Mesendoderm (in vitro differentiated cells): ENCODE measurements around the gene TIAM1.

ENCODE experiments used
- DNase-seq: peaks from one replicate; pipeline ENCODE4 v3.0.0; 2013
- H2AK5ac ChIP-seq: 2 replicates; pipeline ENCODE4 v1.6.1; 2013; ENCODE audit warnings: low read length, inconsistent platforms
- H2BK120ac ChIP-seq: 2 replicates; pipeline ENCODE4 v1.6.1; 2013; ENCODE audit warnings: low read depth, mild to moderate bottlenecking, low read length, moderate library complexity, mixed read lengths
- H2BK15ac ChIP-seq: replicated peaks from 2 replicates; pipeline ENCODE4 v1.6.1; 2013; ENCODE audit warnings: low read depth, mild to moderate bottlenecking, moderate library complexity
- H2BK5ac ChIP-seq: 2 replicates; pipeline ENCODE4 v1.6.1; 2013; ENCODE audit warnings: low read length, inconsistent platforms
- H3K18ac ChIP-seq: 2 replicates; pipeline ENCODE4 v1.6.1; 2013; ENCODE audit warnings: mild to moderate bottlenecking, low read length, mixed read lengths
- H3K23ac ChIP-seq: one replicate; pipeline ENCODE4 v1.6.1; 2013; ENCODE audit warnings: low read length
- H3K27ac ChIP-seq: 2 replicates; pipeline ENCODE4 v1.5.1; 2013; ENCODE audit warnings: low read depth, mild to moderate bottlenecking, inconsistent platforms, low read length, moderate library complexity
- H3K27me3 ChIP-seq: 2 replicates; pipeline ENCODE4 v1.6.1; 2013; ENCODE audit warnings: low read length, control low read depth, mild to moderate bottlenecking, inconsistent platforms; ENCODE audit not compliant: insufficient read depth, poor library complexity
- H3K36me3 ChIP-seq: 2 replicates; pipeline ENCODE4 v1.6.1; 2013; ENCODE audit warnings: low read length, inconsistent platforms; ENCODE audit not compliant: control insufficient read depth, insufficient read depth
- H3K4ac ChIP-seq: one replicate; pipeline ENCODE4 v1.6.1; 2013; ENCODE audit warnings: low read depth, mild to moderate bottlenecking, low read length, moderate library complexity
- H3K4me1 ChIP-seq: 2 replicates; pipeline ENCODE4 v1.6.1; 2013; ENCODE audit warnings: low read depth, low read length, inconsistent platforms; ENCODE audit not compliant: control insufficient read depth
- H3K4me2 ChIP-seq: 2 replicates; pipeline ENCODE4 v1.6.1; 2013; ENCODE audit warnings: low read length
- H3K4me3 ChIP-seq: 2 replicates; pipeline ENCODE4 v1.5.1; 2013; ENCODE audit warnings: mild to moderate bottlenecking, low read length
- H3K56ac ChIP-seq: one replicate; pipeline ENCODE4 v1.6.1; 2013; ENCODE audit warnings: low read length
- H3K79me1 ChIP-seq: 2 replicates; pipeline ENCODE4 v1.6.1; 2013; ENCODE audit warnings: low read length, inconsistent platforms
- H3K79me2 ChIP-seq: 2 replicates; pipeline ENCODE4 v1.6.1; 2013; ENCODE audit warnings: mild to moderate bottlenecking, low read length; ENCODE audit not compliant: control insufficient read depth, insufficient read depth
- H3K9ac ChIP-seq: 2 replicates; pipeline ENCODE4 v1.6.1; 2013; ENCODE audit warnings: low read length, inconsistent platforms
- H4K5ac ChIP-seq: one replicate; pipeline ENCODE4 v1.6.1; 2013; ENCODE audit warnings: low read length
- H4K8ac ChIP-seq: one replicate; pipeline ENCODE4 v1.6.1; 2013; ENCODE audit warnings: low read depth, mild to moderate bottlenecking, control low read depth, low read length, moderate library complexity
- WGBS: extraction: QIAGEN DNeasy Blood & Tissue Kit; methylation state at CpG from one replicate; pipeline ENCODE4 v1.1.7; 2013; ENCODE audit warnings: low lambda C conversion rate, missing lambda C conversion rate; ENCODE audit not compliant: insufficient coverage; ENCODE audit errors: extremely low coverage; 5-methylcytosine and 5-hydroxymethylcytosine counted together

TIAM1 gene

GRCh38 chr21:31092832-31093625 is 251.0 kb downstream of the TIAM1 start:
- Histone ChIP-seq H3K4ac (no peak overlapping the region), H4K8ac (no peak overlapping the region), H2BK5ac (no peak overlapping the region), H3K27ac (no peak overlapping the region), H2BK15ac (no peak overlapping the region), H3K36me3 (no peaks in the 10 kb centered on the region), H2BK120ac (no peak overlapping the region), H3K23ac (no peak overlapping the region), H3K27me3 (no peaks in the 10 kb centered on the region), H3K79me1 (no peaks in the 10 kb centered on the region), H3K79me2 (no peaks in the 10 kb centered on the region), H3K4me3 (no peak overlapping the region), H2AK5ac (no peak overlapping the region), H3K4me1 (no peaks in the 10 kb centered on the region), H3K4me2 (no peak overlapping the region), H3K56ac (no peak overlapping the region), H3K18ac (no peak overlapping the region), H3K9ac (no peak overlapping the region), H4K5ac (no peak overlapping the region)
- DNase-seq = no peak
- no CpG with 5 or more reads among the region's 7 CpGs for WGBS

GRCh38 chr21:31090376-31090775 is 253.7 kb downstream of the TIAM1 start:
- Histone ChIP-seq H3K4me2 (no peak overlapping the region), H3K56ac (no peak overlapping the region), H3K18ac (no peak overlapping the region), H3K9ac (no peak overlapping the region), H3K4ac (no peak overlapping the region), H2BK120ac (no peak overlapping the region), H3K4me1 (no peaks in the 10 kb centered on the region), H3K79me1 (no peaks in the 10 kb centered on the region), H3K36me3 (no peaks in the 10 kb centered on the region), H3K23ac (no peak overlapping the region), H3K27ac (no peak overlapping the region), H2AK5ac (no peak overlapping the region), H3K79me2 (no peaks in the 10 kb centered on the region), H2BK15ac (no peak overlapping the region), H3K27me3 (no peaks in the 10 kb centered on the region), H4K8ac (no peak overlapping the region), H3K4me3 (no peak overlapping the region), H2BK5ac (no peak overlapping the region), H4K5ac (no peak overlapping the region)
- no peak for DNase-seq

GRCh38 chr21:31088474-31088751 is 255.6 kb downstream of the TIAM1 start:
- DNase-seq = no peak
- Histone ChIP-seq H2BK120ac (no peak overlapping the region), H3K4me3 (no peak overlapping the region), H3K4me2 (no peak overlapping the region), H3K56ac (no peak overlapping the region), H3K79me1 (no peaks in the 10 kb centered on the region), H3K4me1 (no peaks in the 10 kb centered on the region), H3K79me2 (no peaks in the 10 kb centered on the region), H2BK5ac (no peak overlapping the region), H3K9ac (no peak overlapping the region), H3K36me3 (no peaks in the 10 kb centered on the region), H3K18ac (no peak overlapping the region), H2AK5ac (no peak overlapping the region), H4K8ac (no peak overlapping the region), H3K27me3 (no peaks in the 10 kb centered on the region), H3K23ac (no peak overlapping the region), H2BK15ac (no peak overlapping the region), H3K4ac (no peak overlapping the region), H3K27ac (no peak overlapping the region), H4K5ac (no peak overlapping the region)
- no CpG with 5 or more reads among the region's 29 CpGs for WGBS

GRCh38 chr21:31087639-31088473 is 256.2 kb downstream of the TIAM1 start:
- Histone ChIP-seq H3K79me2 (no peaks in the 10 kb centered on the region), H4K8ac (no peak overlapping the region), H3K4ac (no peak overlapping the region), H4K5ac (no peak overlapping the region), H3K9ac (no peak overlapping the region), H3K27ac (no peak overlapping the region), H3K18ac (no peak overlapping the region), H2BK15ac (no peak overlapping the region), H3K4me2 (no peak overlapping the region), H2AK5ac (no peak overlapping the region), H3K23ac (no peak overlapping the region), H3K36me3 (no peaks in the 10 kb centered on the region), H2BK120ac (no peak overlapping the region), H3K4me3 (no peak overlapping the region), H3K4me1 (no peaks in the 10 kb centered on the region), H3K27me3 (no peaks in the 10 kb centered on the region), H2BK5ac (no peak overlapping the region), H3K56ac (no peak overlapping the region), H3K79me1 (no peaks in the 10 kb centered on the region)
- WGBS = no CpG with 5 or more reads among the region's 34 CpGs
- no peak for DNase-seq

- H3K36me3 ChIP-seq = no peaks in the 10 kb centered on the region
- no peak overlapping the region for H2BK120ac ChIP-seq
- H3K4me2 ChIP-seq = no peak overlapping the region
- H3K27ac ChIP-seq = no peak overlapping the region
- H3K9ac ChIP-seq = no peak overlapping the region
- DNase-seq = no peak
- no peaks in the 10 kb centered on the region for H3K79me2 ChIP-seq
- no peak overlapping the region for H4K8ac ChIP-seq
- H3K18ac ChIP-seq = no peak overlapping the region
- no CpG with 5 or more reads among the region's 6 CpGs for WGBS
- no peaks in the 10 kb centered on the region for H3K4me1 ChIP-seq
- H3K4ac ChIP-seq = no peak overlapping the region
- H3K23ac ChIP-seq = no peak overlapping the region
- no peak overlapping the region for H3K4me3 ChIP-seq
- H3K56ac ChIP-seq = no peak overlapping the region
- H2BK5ac ChIP-seq = no peak overlapping the region
- no peak overlapping the region for H4K5ac ChIP-seq
- H2AK5ac ChIP-seq = no peak overlapping the region
- H3K79me1 ChIP-seq = no peaks in the 10 kb centered on the region
- H2BK15ac ChIP-seq = no peak overlapping the region
- H3K27me3 ChIP-seq = no peaks in the 10 kb centered on the region
Measured at GRCh38 chr21:31084689-31085088, 259.4 kb downstream of the TIAM1 start.
